GM23248 (cell line): ENCODE results near the gene ITGB6. TPM values are rescaled to one million over a fixed set of nuclear protein-coding genes. Genes with fewer than 3 reads are reported as not detected.

ENCODE experiments used
- DNase-seq: peaks from one replicate; pipeline ENCODE4 v3.0.0-alpha.2; 2015
- H2AFZ ChIP-seq: fragments of 200-600 bp; sonication (generic); 2 replicates; pipeline ENCODE4 v1.6.1; 2016; ENCODE audit warnings: antibody characterized with exemption
- H3F3A ChIP-seq: fragments of 200-600 bp; sonication (generic); 2 replicates; pipeline ENCODE4 v1.6.1; 2016; ENCODE audit warnings: mild to moderate bottlenecking, antibody characterized with exemption, mixed run types; ENCODE audit not compliant: insufficient read depth
- H3K27ac ChIP-seq: fragments of 200-600 bp; sonication (generic); 2 replicates; pipeline ENCODE4 v1.5.1; 2016; ENCODE audit warnings: mild to moderate bottlenecking
- H3K27me3 ChIP-seq: fragments of 200-600 bp; sonication (generic); replicated peaks from 2 replicates; pipeline ENCODE4 v1.6.1; 2016; ENCODE audit warnings: mild to moderate bottlenecking; ENCODE audit not compliant: insufficient read depth
- H3K36me3 ChIP-seq: fragments of 200-600 bp; sonication (generic); 2 replicates; pipeline ENCODE4 v1.6.1; 2016; ENCODE audit warnings: low read depth, mild to moderate bottlenecking
- H3K4me1 ChIP-seq: fragments of 200-600 bp; sonication (generic); 2 replicates; pipeline ENCODE4 v1.6.1; 2016; ENCODE audit warnings: mild to moderate bottlenecking; ENCODE audit not compliant: insufficient read depth
- H3K4me2 ChIP-seq: fragments of 200-600 bp; sonication (generic); one replicate; pipeline ENCODE4 v1.6.1; 2016; ENCODE audit warnings: mild to moderate bottlenecking; ENCODE audit not compliant: unreplicated experiment
- H3K4me3 ChIP-seq: fragments of 200-600 bp; sonication (generic); 2 replicates; pipeline ENCODE4 v1.5.1; 2016; ENCODE audit warnings: mild to moderate bottlenecking
- H3K79me2 ChIP-seq: fragments of 200-600 bp; sonication (generic); 2 replicates; pipeline ENCODE4 v1.6.1; 2016; ENCODE audit warnings: mild to moderate bottlenecking; ENCODE audit not compliant: insufficient read depth
- H3K9ac ChIP-seq: fragments of 200-600 bp; sonication (generic); 2 replicates; pipeline ENCODE4 v1.6.1; 2016; ENCODE audit warnings: mild to moderate bottlenecking
- H3K9me2 ChIP-seq: fragments of 200-600 bp; sonication (generic); 2 replicates; pipeline ENCODE4 v1.6.1; 2016; ENCODE audit warnings: mixed run types, mild to moderate bottlenecking, moderate library complexity; ENCODE audit not compliant: insufficient read depth
- H3K9me3 ChIP-seq: fragments of 200-600 bp; sonication (generic); one replicate; pipeline ENCODE4 v1.6.1; 2017; ENCODE audit warnings: low read depth
- H4K20me1 ChIP-seq: fragments of 200-600 bp; sonication (generic); 2 replicates; pipeline ENCODE4 v1.6.0; 2016; ENCODE audit not compliant: insufficient read depth
- EZH2 ChIP-seq: fragments of 200-600 bp; sonication (generic); IDR thresholded peaks from 2 replicates; pipeline ENCODE4 v1.6.1; 2018; ENCODE audit warnings: antibody characterized with exemption, mild to moderate bottlenecking; ENCODE audit not compliant: insufficient read depth, poor library complexity, severe bottlenecking
- EZH2phosphoT487 ChIP-seq: fragments of 200-600 bp; sonication (generic); IDR thresholded peaks from 2 replicates; pipeline ENCODE4 v1.6.1; 2018; ENCODE audit warnings: antibody characterized with exemption, moderate library complexity, mild to moderate bottlenecking, low read depth; ENCODE audit not compliant: insufficient read depth
- WGBS, 2 experiments: methylation state at CpG; one replicate each; pipeline ENCODE4 v1.1.6; 2015 to 2017; ENCODE audit warnings: low lambda C conversion rate in 2 of 2, low coverage in 1 of 2; ENCODE audit errors: missing lambda C conversion rate in 2 of 2; 5-methylcytosine and 5-hydroxymethylcytosine counted together
- in situ Hi-C: fragments of 300-500 bp; cut with MboI; formaldehyde crosslinking; loops from 2 replicates; pipeline ENCODE4 v1.15.0; 2020
- polyA plus RNA-seq: library from polyadenylated mRNA; unstranded; fragments of >200 nt; fragmentation: Nextera tagmentation; extraction: Ambion mirVana; gene quantifications from 2 replicates; pipeline ENCODE4 v1.2.1, GENCODE V29; 2016
- total RNA-seq: library from RNA; depleted of rRNA; stranded (reverse); fragments of >200 nt; shearing (Covaris generic); gene quantifications from 2 replicates; pipeline ENCODE4 v1.2.3, GENCODE V29; 2014; rRNA removed

Gene ITGB6
- total and polyA plus RNA-seq, 2 experiments from 2014 or later, result 0.05 TPM; not detected in 1

DNA sequence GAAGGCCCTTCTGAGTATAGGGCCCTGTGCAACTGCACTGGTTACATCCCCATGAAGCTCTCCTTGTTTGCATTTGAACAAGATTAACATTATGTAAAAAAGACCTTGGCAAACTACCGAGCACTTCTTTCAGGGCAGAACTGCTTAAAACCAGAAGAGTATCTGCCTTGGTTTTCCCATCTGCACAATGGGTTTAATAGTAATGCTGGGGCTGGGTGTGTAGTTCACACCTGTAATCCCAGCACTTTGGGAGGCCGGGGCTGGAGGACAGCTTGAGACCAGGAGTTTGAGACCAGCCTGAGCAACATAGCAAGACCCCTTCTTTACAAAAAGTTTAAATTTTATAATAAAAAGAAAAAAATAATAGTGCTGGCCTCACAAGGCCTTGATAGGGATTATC is 146.1 kb downstream of the ITGB6 start:
- Histone ChIP-seq H3K79me2 (peaks cover 37% of the 10 kb centered on the region), H3K9me3 (no peaks in the 10 kb centered on the region), H3K4me1 (peaks cover 41% of the 10 kb centered on the region), H3K4me2 (no peak overlapping the region), H3K4me3 (no peak overlapping the region), H3K9me2 (no peaks in the 10 kb centered on the region), H3K27me3 (no peaks in the 10 kb centered on the region), H3K9ac (no peak overlapping the region), H4K20me1 (no peaks in the 10 kb centered on the region), H3K27ac (no peak overlapping the region), H3K36me3 (no peaks in the 10 kb centered on the region), H3F3A (peaks cover 48% of the 10 kb centered on the region), H2AFZ (no peak overlapping the region)
- no peak for DNase-seq
- WGBS, 2 experiments, result 97 to 100% methylated on average over 2 of the region's 2 CpGs
- TF ChIP-seq EZH2, result no peak
- TF ChIP-seq EZH2phosphoT487, result no peak
- in situ Hi-C loops, result no loop called here

GRCh38 chr2:160052531-160052930 is 147.5 kb downstream of the ITGB6 start:
- no peaks in the 10 kb centered on the region for H3K36me3 ChIP-seq
- no peak overlapping the region; the same call in 1 of the 2 replicates for H3K4me3 ChIP-seq
- peaks cover 48% of the 10 kb centered on the region for H3F3A ChIP-seq
- no peak for TF ChIP-seq EZH2phosphoT487
- no peak for TF ChIP-seq EZH2
- H3K27ac ChIP-seq, result no peak overlapping the region
- peaks cover 41% of the 10 kb centered on the region for H3K4me1 ChIP-seq
- in situ Hi-C loops, result no loop called here
- no peaks in the 10 kb centered on the region for H3K27me3 ChIP-seq
- no peaks in the 10 kb centered on the region for H3K9me3 ChIP-seq
- H3K9ac ChIP-seq, result peak overlapping the region; percentile 24; the same call in 1 of the 2 replicates
- peaks cover 38% of the 10 kb centered on the region for H3K79me2 ChIP-seq
- peak overlapping the region; percentile 73 for H3K4me2 ChIP-seq
- H2AFZ ChIP-seq, result 0 out of 2 replicates have a peak overlapping the region, but pooled peaks have one; percentile 64
- WGBS, 2 experiments, result 67 to 75% methylated on average over 2 of the region's 2 CpGs
- DNase-seq, result no peak
- no peaks in the 10 kb centered on the region for H4K20me1 ChIP-seq
- no peaks in the 10 kb centered on the region for H3K9me2 ChIP-seq

GRCh38 chr2:160051371-160051800 is 148.7 kb downstream of the ITGB6 start:
- Histone ChIP-seq H3K79me2 (peaks cover 36% of the 10 kb centered on the region), H3F3A (peaks cover 42% of the 10 kb centered on the region), H3K4me2 (peak overlapping the region; percentile 73), H3K9ac (peak overlapping the region; percentile 24; the same call in 1 of the 2 replicates), H3K27me3 (no peaks in the 10 kb centered on the region), H4K20me1 (no peaks in the 10 kb centered on the region), H3K9me3 (no peaks in the 10 kb centered on the region), H2AFZ (peak overlapping the region; percentile 64), H3K4me1 (peaks cover 41% of the 10 kb centered on the region), H3K9me2 (no peaks in the 10 kb centered on the region), H3K4me3 (peak overlapping the region; percentile 21; the same call in 1 of the 2 replicates), H3K27ac (peak overlapping the region; percentile 37), H3K36me3 (no peaks in the 10 kb centered on the region)
- DNase-seq, result peak; percentile 57
- in situ Hi-C loops, result no loop called here
- WGBS, 2 experiments, result 20 to 25% methylated on average over 3 of the region's 3 CpGs
- TF ChIP-seq EZH2phosphoT487, result no peak

- H3K9me2 ChIP-seq, result no peaks in the 10 kb centered on the region
- 87 to 96% methylated on average over 3 of the region's 3 CpGs for WGBS, 2 experiments
- no peak overlapping the region for H3K27ac ChIP-seq
- no peak for DNase-seq
- no peak overlapping the region for H3K9ac ChIP-seq
- H3K9me3 ChIP-seq, result no peaks in the 10 kb centered on the region
- no peaks in the 10 kb centered on the region for H3K27me3 ChIP-seq
- in situ Hi-C loops, result no loop called here
- TF ChIP-seq EZH2 (no peak), EZH2phosphoT487 (no peak)
- H3K79me2 ChIP-seq, result peaks cover 36% of the 10 kb centered on the region
- peaks cover 29% of the 10 kb centered on the region for H3F3A ChIP-seq
- no peaks in the 10 kb centered on the region for H4K20me1 ChIP-seq
- H3K36me3 ChIP-seq, result no peaks in the 10 kb centered on the region
- no peak overlapping the region for H3K4me2 ChIP-seq
- no peak overlapping the region for H2AFZ ChIP-seq
- no peak overlapping the region for H3K4me3 ChIP-seq
- peaks cover 30% of the 10 kb centered on the region for H3K4me1 ChIP-seq
Observed at GRCh38 chr2:160050147-160050546, 149.9 kb downstream of the ITGB6 start.

Other genes with a start within 250 kb of the ITGB6 start
- 14.9 and 16.0 TPM in 2 replicates for gene PLA2R1, start 137.7 kb downstream of the ITGB6 start, total RNA-seq
- gene PLA2R1, start 137.7 kb downstream of the ITGB6 start, polyA plus RNA-seq, result 8.9 and 9.4 TPM in 2 replicates